NCI-H345 treated with DMSO at 0.1 percent for 48 hours (cell line): ENCODE data around the gene ROS1.
A peak's percentile ranks its signal among the peaks of the same experiment; 100 is the strongest.
"Not testable (repeated sequence)": the region's sequence is repeated elsewhere in the genome, so short reads cannot be mapped to it uniquely, and the experiment has no call there.

ENCODE experiments used
- DNase-seq: peaks from one replicate; lab custom pipeline; 2025; ENCODE audit not compliant: unreplicated experiment; lab: John Stamatoyannopoulos, UW

Gene ROS1

GRCh38 chr6:117425431-117426153 lies at the start of gene ROS1:
TSS of gene ROS1 (minus strand) at chr6:117425942. CDS start at chr6:117425656, 286 bp downstream.
- no peak for DNase-seq

- DNase-seq: no peak
Measured at GRCh38 chr6:117473401-117473800, 47.7 kb upstream of the ROS1 start.

- DNase-seq: no peak
Measured at GRCh38 chr6:117472667-117473066, 46.9 kb upstream of the ROS1 start.

DNA sequence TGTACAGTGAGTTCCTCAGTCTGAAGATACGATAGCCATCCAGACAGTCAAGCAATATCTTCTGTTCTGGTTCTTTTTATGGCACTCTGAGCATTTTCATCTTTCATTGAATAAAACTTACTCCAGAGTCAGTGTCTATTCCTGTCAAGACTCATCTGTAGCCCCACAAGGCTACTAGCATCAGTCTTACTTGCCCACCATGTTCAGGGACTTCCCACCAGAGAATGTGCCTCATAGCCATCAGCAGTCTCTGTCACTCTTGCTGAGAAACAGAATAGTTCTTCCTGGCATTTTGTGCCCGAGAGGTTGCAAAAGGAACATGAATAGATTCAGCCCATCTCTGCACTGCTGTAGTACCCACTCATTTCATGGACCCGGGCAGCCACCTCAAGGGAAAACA lies 44.0 kb upstream of the ROS1 start:
- DNase-seq: no peak

DNA sequence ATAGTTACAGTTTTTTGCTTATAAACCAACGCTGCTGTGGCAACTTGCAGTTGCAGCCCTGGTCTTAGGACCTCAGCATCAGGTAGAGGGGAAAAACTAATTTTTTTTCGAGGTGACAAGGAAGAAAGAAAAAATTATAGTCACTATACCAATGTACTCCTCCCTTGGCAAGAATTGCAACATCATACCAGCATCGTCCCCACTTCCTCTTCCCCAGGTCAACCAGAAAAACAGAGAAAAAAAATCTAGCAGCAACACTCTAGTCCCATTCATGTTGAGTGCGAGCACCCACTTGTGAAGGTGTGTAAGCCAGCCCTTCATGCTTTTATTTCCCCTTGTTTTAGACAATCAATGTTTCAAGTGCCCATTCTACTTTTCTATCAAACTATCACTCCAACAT lies 43.6 kb upstream of the ROS1 start:
- no peak for DNase-seq

GRCh38 chr6:117468527-117468926 lies 42.8 kb upstream of the ROS1 start:
- DNase-seq: not testable (repeated sequence)

- no peak for DNase-seq
Measured at GRCh38 chr6:117467876-117468275, 42.1 kb upstream of the ROS1 start.

- DNase-seq: no peak
Measured at GRCh38 chr6:117465691-117466090, 39.9 kb upstream of the ROS1 start.

DNA sequence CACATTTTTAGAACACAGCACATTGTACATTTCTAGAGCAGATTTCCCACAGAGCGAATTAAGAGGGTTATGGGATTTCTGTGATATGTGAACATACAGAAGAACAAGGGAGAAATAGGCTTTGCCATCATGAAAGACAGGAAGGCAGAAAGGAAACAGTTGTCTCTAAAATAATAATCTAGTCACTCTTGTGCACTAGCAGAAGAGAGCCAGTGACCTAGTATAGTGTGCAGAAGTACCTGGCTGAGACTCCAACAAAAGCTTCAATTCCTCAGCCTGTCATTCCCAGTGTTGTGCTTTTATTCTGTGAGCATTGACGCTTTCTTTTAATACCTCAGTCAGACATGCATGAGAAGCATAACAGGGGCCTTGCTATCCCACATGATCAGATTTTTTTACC lies 39.0 kb upstream of the ROS1 start:
- DNase-seq: no peak

DNA sequence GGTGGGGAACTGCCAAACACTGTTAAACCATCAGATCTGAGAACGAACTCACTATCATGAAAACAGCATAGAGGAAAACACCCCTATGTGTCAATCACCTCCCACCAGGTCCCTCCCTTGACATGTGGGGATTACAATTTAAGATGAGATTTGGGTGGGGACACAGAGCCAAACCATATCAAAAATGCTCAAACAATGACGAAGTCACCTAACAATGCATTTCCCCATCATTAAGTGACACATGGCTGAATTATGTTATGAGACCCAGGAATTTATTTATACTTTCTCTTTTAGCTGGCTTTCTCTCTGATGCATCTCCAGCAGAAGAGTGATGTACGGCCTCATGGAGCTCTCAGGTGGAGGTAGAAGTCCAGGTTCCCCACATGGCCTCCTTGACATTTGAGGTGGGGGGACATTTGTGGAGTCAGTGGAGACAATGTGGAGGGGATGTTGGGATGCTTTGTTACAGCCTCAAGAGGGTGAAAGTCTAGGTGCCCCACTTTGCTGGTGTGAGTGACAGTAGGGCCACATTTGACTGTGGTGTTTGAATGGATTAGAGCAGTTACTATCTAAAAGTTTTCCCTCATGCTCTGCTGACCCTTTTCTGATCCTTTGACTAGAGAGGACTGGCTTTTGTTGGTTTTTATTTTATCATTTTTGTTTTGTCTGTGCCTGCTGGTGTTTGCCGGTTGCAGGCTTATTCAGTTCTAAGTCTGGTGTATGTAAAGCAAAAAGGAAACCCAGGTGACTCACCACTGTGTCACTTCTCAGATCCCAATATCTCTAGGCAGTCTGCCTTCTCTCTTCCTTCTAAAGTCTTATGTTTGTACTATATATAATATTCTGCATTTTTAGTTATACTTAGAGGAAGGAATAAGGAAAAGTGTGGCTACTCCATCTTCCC lies 38.3 kb upstream of the ROS1 start:
- no peak for DNase-seq

DNA sequence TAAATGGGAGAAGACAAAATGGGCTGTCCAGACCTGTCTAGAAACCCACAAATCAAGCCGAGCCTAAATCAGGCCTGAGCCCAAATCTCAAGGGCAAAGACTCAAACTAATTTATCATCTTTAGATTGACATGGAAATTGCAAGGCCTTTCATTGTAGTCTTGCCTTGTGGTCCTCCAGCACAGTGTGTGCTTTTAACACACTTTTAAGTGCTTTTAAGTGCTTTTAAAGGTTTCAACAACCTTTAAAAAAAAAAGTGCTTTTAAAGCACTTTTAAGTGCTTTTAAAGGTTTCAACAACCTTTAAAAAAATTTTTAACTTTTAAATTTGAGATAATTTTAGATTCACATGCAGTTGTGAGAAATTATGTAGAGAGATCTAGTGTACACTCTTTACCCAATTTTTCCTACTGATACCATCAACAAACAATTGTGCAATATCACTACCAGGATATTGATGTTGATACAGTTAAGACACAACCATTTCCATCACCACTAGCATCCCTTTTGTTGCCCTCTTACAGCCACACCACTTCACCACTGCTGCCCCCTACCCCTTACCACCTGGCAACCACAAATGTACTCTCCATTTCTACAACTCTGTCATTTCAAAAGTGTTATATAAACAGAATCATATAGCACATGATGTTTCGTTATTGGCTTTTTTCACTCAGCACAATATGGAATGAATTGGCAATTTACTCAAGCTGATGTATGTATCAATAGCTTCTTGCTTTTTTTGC lies 33.6 kb upstream of the ROS1 start:
- DNase-seq: no peak

DNA sequence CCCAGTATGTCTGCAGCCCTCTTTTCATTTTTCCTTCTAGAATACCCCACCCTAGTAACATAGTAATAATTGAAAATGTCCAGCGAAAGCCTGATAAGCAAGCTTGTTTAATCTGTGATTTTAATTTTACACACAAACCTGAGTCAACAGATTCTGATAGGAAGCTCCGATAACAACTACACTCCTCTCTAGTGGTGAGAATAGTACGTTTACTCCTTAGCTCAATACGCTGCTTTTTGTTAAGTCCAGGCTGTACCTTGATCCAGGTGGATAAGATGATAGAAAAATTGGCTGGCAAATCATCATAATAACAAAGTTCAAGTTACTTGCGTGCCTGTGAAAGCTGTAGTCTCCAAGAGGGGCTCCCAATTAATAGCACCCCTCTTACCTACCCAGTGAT lies 31.3 kb upstream of the ROS1 start:
- no peak for DNase-seq

DNA sequence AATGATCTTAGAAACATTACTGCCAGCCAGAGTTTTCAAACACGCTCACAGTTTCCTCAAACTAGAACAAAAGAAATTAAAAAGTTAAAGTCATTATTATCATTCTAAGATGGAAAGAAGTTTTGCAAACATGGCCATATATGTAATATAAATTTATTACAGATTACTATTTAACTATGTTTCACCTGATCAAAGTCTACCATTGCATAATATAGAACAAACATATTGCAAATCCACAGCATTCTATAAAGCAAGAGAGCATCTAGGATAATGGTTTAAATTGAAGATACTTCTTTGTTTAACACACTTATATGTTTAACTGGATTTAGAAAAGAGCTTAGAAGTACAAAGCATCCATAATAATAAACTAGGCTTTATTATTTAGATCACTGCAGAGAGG lies 30.5 kb upstream of the ROS1 start:
- DNase-seq: no peak

DNA sequence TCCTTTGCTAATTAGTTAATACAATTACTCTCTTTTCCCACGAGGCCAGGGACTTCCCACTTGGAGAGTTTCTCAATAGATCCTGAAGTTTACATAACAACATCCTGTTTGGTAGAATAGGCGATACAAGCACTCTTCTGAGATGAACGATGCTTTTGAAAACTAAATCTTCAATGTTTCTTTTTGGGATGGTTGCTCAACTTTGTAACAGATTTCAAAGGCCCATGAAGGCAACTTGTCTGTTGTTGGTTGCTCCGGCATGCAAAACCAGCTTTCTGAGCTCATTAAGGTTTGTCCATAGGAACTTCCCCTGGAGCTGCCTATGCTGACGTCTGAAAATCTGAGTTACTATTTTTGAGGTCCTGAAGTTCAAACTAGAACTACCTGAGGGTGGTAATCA lies 25.9 kb upstream of the ROS1 start:
- DNase-seq: no peak

DNA sequence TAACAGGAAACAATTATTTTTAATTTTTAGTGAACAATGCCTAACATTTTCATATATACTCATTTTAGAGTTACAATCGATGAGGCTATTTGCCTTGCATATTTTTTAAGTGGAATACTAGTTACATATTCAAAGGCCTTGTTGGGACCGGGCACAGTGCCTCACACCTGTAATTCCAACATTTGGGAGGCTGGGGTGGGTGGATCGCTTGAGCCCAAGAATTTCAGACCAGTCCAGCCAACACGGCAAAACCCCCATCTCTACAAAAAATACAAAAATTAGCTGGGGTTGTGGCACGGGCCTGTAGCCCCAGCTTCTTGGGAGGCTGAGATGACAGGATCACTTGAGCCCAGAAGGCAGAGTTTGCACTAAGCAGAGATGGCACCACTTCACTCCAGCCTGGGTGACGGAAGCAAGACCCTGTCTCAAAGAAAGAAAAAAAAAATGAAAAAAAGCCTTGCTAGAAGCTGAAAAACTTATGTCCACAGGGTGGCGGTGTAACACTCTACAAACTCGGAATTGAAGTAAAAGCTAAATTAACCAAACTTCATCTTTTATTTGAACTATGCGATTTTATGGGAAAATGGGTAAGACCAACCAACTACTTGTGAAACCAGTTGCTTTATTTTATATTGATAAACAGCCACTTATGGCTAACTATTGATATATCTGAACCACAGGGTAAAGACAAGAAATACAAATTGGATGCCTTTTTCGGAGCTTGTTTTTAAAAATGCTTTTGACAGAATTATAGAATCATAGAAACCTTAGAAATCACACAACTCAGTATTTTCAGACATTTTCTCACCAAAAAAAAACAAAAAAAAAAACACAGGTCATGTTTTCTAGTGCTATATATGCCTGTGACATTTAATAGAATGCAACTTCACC lies 24.1 kb upstream of the ROS1 start:
- peak; percentile 28 for DNase-seq

- no peak for DNase-seq
Measured at GRCh38 chr6:117448732-117449485, 23.2 kb upstream of the ROS1 start.

- DNase-seq: no peak
Measured at GRCh38 chr6:117448011-117448410, 22.3 kb upstream of the ROS1 start.

GRCh38 chr6:117446861-117447260 lies 21.1 kb upstream of the ROS1 start:
- DNase-seq: no peak

DNA sequence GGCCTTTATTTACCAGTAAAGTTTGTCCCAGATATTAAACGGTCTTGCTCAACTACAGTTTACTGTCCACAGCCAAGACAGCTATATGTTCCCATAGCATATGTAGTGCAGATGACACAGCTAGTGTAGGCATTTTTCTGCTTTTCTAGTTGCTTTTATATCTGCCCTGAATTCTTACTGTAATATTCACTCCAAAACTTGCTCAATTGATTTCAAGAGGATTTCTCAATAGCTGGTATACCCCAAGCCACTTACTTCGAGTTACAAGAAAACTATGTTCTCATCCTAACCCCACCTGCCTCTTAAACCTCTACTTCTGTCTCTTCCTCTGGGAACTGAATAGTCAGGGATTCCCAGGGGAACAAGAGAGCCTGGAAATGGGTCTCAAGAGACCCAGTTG lies 18.9 kb upstream of the ROS1 start:
- DNase-seq: no peak

DNA sequence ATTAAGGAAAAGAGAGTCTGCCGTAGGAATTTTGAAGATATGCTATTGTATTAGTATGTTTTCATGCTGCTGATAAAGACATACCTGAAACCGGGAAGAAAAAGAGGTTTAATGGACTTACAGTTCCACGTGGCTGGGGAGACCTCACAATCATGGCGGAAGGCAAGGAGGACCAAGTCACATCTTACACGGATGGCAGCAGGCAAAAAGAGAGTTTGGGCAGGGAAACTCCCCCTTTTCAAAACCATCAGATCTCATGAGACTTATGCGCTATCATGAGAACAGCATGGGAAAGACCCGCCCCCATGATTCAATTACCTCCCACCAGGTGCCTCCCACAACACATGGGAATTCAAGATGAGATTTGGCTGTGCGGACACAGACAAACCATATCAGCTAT lies 16.6 kb upstream of the ROS1 start:
- not testable (repeated sequence) for DNase-seq
